GM21381 (cell line): ENCODE measurements around the gene TRIM48.
"Not testable (repeated sequence)": the region's sequence is repeated elsewhere in the genome, so short reads cannot be mapped to it uniquely, and the experiment has no call there.

Experiments used
- ATAC-seq: cut with Tn5 transposase; IDR thresholded peaks from one replicate; pipeline ENCODE4 v1.9.1; 2021; ENCODE audit warnings: mild to moderate bottlenecking, moderate library complexity; ENCODE audit not compliant: unreplicated experiment

The TRIM48 gene, protein sequence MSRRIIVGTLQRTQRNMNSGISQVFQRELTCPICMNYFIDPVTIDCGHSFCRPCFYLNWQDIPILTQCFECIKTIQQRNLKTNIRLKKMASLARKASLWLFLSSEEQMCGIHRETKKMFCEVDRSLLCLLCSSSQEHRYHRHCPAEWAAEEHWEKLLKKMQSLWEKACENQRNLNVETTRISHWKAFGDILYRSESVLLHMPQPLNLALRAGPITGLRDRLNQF

DNA sequence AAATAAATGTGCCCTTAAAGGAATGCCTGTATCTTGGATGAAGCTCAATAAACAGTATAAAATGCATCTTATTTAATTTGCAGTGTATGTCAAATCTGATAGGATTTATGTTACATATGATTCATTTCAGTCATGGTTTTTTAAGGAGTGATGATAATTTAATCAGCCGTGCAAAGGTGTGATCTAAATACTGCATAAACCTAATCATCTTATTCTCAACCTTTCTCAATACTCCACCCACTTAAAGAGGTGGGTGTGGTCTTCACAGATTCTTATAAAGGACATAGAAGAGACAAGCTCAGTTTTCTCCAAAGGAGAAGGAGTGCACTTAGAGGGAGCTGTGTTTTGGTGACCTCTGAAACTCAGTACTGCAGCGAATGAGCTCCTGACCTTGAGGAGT, at the start of gene TRIM48:
TSS of gene TRIM48 (plus strand) at position 301 of the 400 bp plus-strand sequence. CDS start 113 bp downstream, outside the sequence.
- ATAC-seq, result not testable (repeated sequence)

DNA sequence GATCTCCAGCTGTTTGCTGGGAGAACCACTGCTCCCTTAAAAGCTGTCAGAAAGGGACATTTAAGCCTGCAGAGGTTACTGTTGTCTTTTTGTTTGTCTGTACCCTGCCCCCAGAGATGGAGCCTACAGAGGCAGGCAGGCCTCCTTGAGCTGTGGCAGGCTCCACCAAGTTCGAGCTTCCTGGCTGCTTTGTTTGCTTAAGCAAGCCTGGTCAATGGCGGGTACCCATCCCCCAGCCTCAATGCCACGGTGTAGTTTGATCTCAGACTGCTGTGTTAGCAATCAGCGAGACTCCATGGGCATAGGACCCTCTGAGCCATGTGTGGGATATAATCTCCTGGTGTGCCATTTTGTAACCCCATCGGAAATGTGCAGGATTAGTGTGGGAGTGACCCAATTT, 23.6 kb upstream of the TRIM48 start:
- not testable (repeated sequence) for ATAC-seq

DNA sequence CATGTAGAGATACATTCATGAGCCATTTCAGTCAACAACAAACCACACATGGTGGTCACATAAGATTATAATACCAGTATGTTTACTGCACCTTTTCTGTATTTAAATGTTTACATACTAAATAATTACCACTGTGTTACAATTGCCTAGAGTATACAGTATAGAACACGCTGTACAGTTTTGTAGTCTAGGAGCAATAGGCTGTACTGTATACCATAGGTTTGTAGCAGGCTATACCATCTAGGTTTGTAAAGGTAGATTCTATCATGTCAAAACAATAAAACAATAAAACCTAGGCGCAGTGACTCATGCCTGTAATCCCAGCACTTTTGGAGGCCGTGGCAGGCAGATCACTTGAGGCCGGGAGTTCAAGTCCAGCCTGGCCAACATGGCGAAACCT, 1.1 kb downstream of the TRIM48 start:
- ATAC-seq, result no peak
